NT2/D1 (cell line): Measurements from ENCODE around the gene MAGI3.
"Not testable (repeated sequence)": the region's sequence is repeated elsewhere in the genome, so short reads cannot be mapped to it uniquely, and the experiment has no call there.

Experiments used
- SUZ12 ChIP-seq: IDR thresholded peaks from 2 replicates; pipeline ENCODE4 v1.6.1; 2011; ENCODE audit not compliant: insufficient read length, insufficient read depth; ENCODE audit errors: extremely low read depth
- YY1 ChIP-seq: IDR thresholded peaks from 2 replicates; pipeline ENCODE4 v1.6.1; 2011; ENCODE audit not compliant: insufficient read length, insufficient read depth
- ZNF274 ChIP-seq: IDR thresholded peaks from 2 replicates; pipeline ENCODE4 v1.6.1; 2011; ENCODE audit warnings: mild to moderate bottlenecking, low read depth, low read length

DNA sequence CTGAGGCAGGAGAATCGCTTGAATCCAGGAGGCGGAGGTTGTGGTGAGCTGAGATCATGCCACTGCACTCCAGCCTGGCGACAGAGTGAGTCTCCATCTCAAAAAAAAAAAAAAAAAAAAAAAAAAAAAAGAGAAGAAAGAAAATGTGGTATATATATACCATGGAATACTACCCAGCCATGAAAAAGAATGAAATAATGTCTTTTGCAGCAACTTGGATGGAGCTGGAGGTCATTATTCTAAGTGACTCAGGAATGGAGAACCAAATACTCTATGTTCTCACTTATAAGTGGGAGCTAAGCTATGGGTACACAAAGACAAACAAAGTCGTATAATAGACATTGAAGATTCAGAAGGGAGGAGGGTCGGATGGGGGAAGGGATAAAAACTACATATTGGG is 214.2 kb downstream of the MAGI3 start:
- TF ChIP-seq YY1, SUZ12, ZNF274: not testable (repeated sequence)
